B cell (primary cell): ENCODE data around the gene COX6B1. TPM values are rescaled to one million over a fixed set of nuclear protein-coding genes. Genes with fewer than 3 reads are reported as not detected.

ENCODE experiments used
- ATAC-seq: fragments of 200-7000 bp; cut with Tn5 transposase; one replicate; pipeline ENCODE4 v1.10.0; 2021; ENCODE audit warnings: low read depth, mild to moderate bottlenecking, moderate number of reproducible peaks, moderate library complexity
- CTCF ChIA-PET: fragments of 350-600 bp; sonication (Branson Sonifier 250); formaldehyde crosslinking; loops from one replicate; lab custom pipeline; 2021; ENCODE audit warnings: antibody characterized with exemption, inconsistent platforms; lab: Charles Lee
- POLR2A ChIA-PET: fragments of 350-600 bp; sonication (Branson Sonifier 250); formaldehyde crosslinking; loops from one replicate; lab custom pipeline; 2021; ENCODE audit warnings: antibody characterized with exemption; lab: Charles Lee
- DNase-seq: peaks from one replicate; pipeline ENCODE4 v3.0.0; 2013
- H2AFZ ChIP-seq: 2 replicates; pipeline ENCODE4 v1.6.1; 2012; ENCODE audit warnings: mild to moderate bottlenecking, low read depth, low read length; ENCODE audit not compliant: insufficient read depth, poor library complexity, severe bottlenecking
- H3K27ac ChIP-seq, 2 donors: 1 replicate in 1 of 2; 2 replicates in 1 of 2; pipeline ENCODE4 v1.5.1; 2012 to 2013; ENCODE audit warnings: low read length in 2 of 2, mild to moderate bottlenecking in 2 of 2, moderate library complexity in 1 of 2
- H3K27me3 ChIP-seq, 4 experiments: fragments of 200-600 bp in 1 of 4; sonication (generic) in 1 of 4; replicated peaks in 1 of 4; 1 replicate in 2 of 4; 2 replicates in 2 of 4; pipeline versions ENCODE4 v1.6.1 to v1.7.0; 2013 to 2016; ENCODE audit warnings: low read length in 3 of 4, mild to moderate bottlenecking in 2 of 4, mixed read lengths in 1 of 4, moderate library complexity in 1 of 4; ENCODE audit not compliant: insufficient read depth in 4 of 4, control insufficient read depth in 3 of 4; ENCODE audit errors: control extremely low read depth in 1 of 4
- H3K36me3 ChIP-seq, 2 experiments: replicated peaks in 1 of 2; 1 replicate in 1 of 2; 2 replicates in 1 of 2; pipeline versions ENCODE4 v1.6.1 to v1.7.1; 2013; ENCODE audit warnings: low read length in 1 of 2; ENCODE audit not compliant: insufficient read depth in 2 of 2, control insufficient read depth in 1 of 2; ENCODE audit errors: control extremely low read depth in 1 of 2, extremely low read depth in 1 of 2
- H3K4me1 ChIP-seq, 2 donors: fragments of 200-600 bp in 1 of 2; sonication (generic) in 1 of 2; 1 replicate in 1 of 2; 2 replicates in 1 of 2; pipeline versions ENCODE4 v1.5.1 to v1.6.1; 2013 to 2017; ENCODE audit warnings: low read length in 2 of 2; ENCODE audit not compliant: control insufficient read depth in 2 of 2, insufficient read depth in 2 of 2
- H3K4me2 ChIP-seq: replicated peaks from 2 replicates; pipeline ENCODE3; 2012; ENCODE audit warnings: mild to moderate bottlenecking, low read depth, low read length; ENCODE audit not compliant: poor library complexity, severe bottlenecking
- H3K4me3 ChIP-seq, 5 experiments: fragments of 200-600 bp in 1 of 5; sonication (generic) in 1 of 5; 1 replicate in 3 of 5; 2 replicates in 2 of 5; pipeline versions ENCODE4 v1.5.1 to v1.7.0; 2011 to 2016; ENCODE audit warnings: low read length in 4 of 5, mild to moderate bottlenecking in 4 of 5, low read depth in 2 of 5, control low read depth in 1 of 5, moderate library complexity in 1 of 5; ENCODE audit not compliant: insufficient read depth in 1 of 5; ENCODE audit errors: control extremely low read depth in 1 of 5, extremely low read depth in 1 of 5
- H3K79me2 ChIP-seq: fragments of 200-600 bp; sonication (generic); one replicate; pipeline ENCODE4 v1.6.0; 2016; ENCODE audit warnings: low read length; ENCODE audit not compliant: control insufficient read depth, insufficient read depth
- H3K9ac ChIP-seq: fragments of 200-600 bp; sonication (generic); 2 replicates; pipeline ENCODE4 v1.6.1; 2017; ENCODE audit warnings: mild to moderate bottlenecking, low read length, moderate library complexity
- H3K9me3 ChIP-seq, 3 donors: one replicate each; pipeline versions ENCODE4 v1.6.1 to v1.7.1; 2013; ENCODE audit warnings: low read length in 2 of 3; ENCODE audit not compliant: control insufficient read depth in 2 of 3, insufficient read depth in 1 of 3; ENCODE audit errors: control extremely low read depth in 1 of 3
- H4K20me1 ChIP-seq: 2 replicates; pipeline ENCODE4 v1.6.0; 2012; ENCODE audit warnings: mild to moderate bottlenecking, low read length; ENCODE audit not compliant: insufficient read depth, control insufficient read depth, poor library complexity, severe bottlenecking
- H3K27ac Mint-ChIP-seq: one replicate; pipeline ENCODE4 v1.8.0; 2021; ENCODE audit warnings: mixed read lengths
- H3K27me3 Mint-ChIP-seq: one replicate; pipeline ENCODE4 v1.8.0; 2021; ENCODE audit warnings: mixed read lengths
- H3K4me1 Mint-ChIP-seq: one replicate; pipeline ENCODE4 v1.8.0; 2021; ENCODE audit warnings: mixed read lengths
- H3K4me3 Mint-ChIP-seq: one replicate; pipeline ENCODE4 v1.8.0; 2021; ENCODE audit warnings: mixed read lengths
- H3K9me3 Mint-ChIP-seq: one replicate; pipeline ENCODE4 v1.8.0; 2022; ENCODE audit warnings: mixed read lengths; ENCODE audit not compliant: insufficient read depth
- CTCF ChIP-seq: fragments of 200-600 bp; IDR thresholded peaks from one replicate; pipeline ENCODE4 v1.8.0; 2022; ENCODE audit warnings: antibody characterized with exemption, mild to moderate bottlenecking
- EZH2 ChIP-seq: IDR thresholded peaks from 2 replicates; pipeline ENCODE4 v1.6.1; 2012; ENCODE audit warnings: borderline replicate concordance, low read depth, mild to moderate bottlenecking, moderate library complexity, low read length; ENCODE audit not compliant: insufficient read depth, poor library complexity, severe bottlenecking
- WGBS: methylation state at CpG from one replicate; pipeline ENCODE4 v1.1.5; 2013; ENCODE audit warnings: missing lambda C conversion rate; ENCODE audit not compliant: insufficient coverage; 5-methylcytosine and 5-hydroxymethylcytosine counted together
- intact Hi-C: fragments of 100-400 bp; cut with micrococcal nuclease; formaldehyde crosslinking; loops from one replicate; pipeline ENCODE4 v1.10.0; 2022
- polyA plus RNA-seq: library from polyadenylated mRNA; depleted of rRNA; stranded (reverse); fragments of >200 nt; gene quantifications from 2 replicates; pipeline ENCODE4 v1.2.3, GENCODE V29; 2012
- total RNA-seq, 2 donors: library from RNA; stranded (reverse); fragments of 120-200 nt in 1 of 2; gene quantifications; 1 replicate in 1 of 2; 2 replicates in 1 of 2; pipeline versions ENCODE4 v1.2.3 to v1.2.4, GENCODE V29; 2013 to 2022

Gene COX6B1
- total and polyA plus RNA-seq, 2 donors (not counting 1 experiment from before 2014, with no cell fraction given) = 215 to 387 TPM

GRCh38 chr19:35609851-35610353, 38.2 kb upstream of the COX6B1 start:
- 19% methylated on average over 5 of the region's 6 CpGs for WGBS
- Histone ChIP-seq H3K4me3 (peak overlapping the region in 3 of 5 experiments; percentile 14 to 21 (median 15)), H4K20me1 (no peaks in the 10 kb centered on the region), H3K79me2 (peaks cover 11% of the 10 kb centered on the region), H3K9ac (peak overlapping the region; percentile 12), H3K27me3 (no peaks in the 10 kb centered on the region), H3K4me2 (peak overlapping the region; percentile 66), H3K4me1 (peaks cover 38 to 53% of the 10 kb centered on the region in 2 donors), H3K9me3 (peaks cover 0 to 13% (median 8%) of the 10 kb centered on the region in 3 donors), H2AFZ (peak overlapping the region; percentile 64), H3K27ac (peak overlapping the region; percentile 99), H3K36me3 (peaks cover 0 to 2% of the 10 kb centered on the region in 2 experiments)
- H3K27me3 Mint-ChIP-seq = no peaks in the 10 kb centered on the region
- ATAC-seq (peak; percentile 51), DNase-seq (peak; percentile 89)
- peaks cover 44% of the 10 kb centered on the region for H3K4me1 Mint-ChIP-seq
- H3K4me3 Mint-ChIP-seq = peak overlapping the region; percentile 60
- ChIA-PET POLR2A (interaction anchor here (0.8 to 1.2 kb wide), 2 partner anchors 20 to 136 kb away, joined by 4 to 5 read pairs; partner anchors contain the start of genes PSENEN and U2AF1L4), CTCF (interaction anchor here (0.6 to 2.6 kb wide), 3 partner anchors 60 to 290 kb away, joined by 3 to 9 read pairs (median 5); no protein-coding TSS in a partner anchor)
- H3K9me3 Mint-ChIP-seq = no peaks in the 10 kb centered on the region
- TF ChIP-seq EZH2 (no peak), CTCF (no peak)
- peak overlapping the region; percentile 97 for H3K27ac Mint-ChIP-seq
- intact Hi-C loops = no loop called here

- peak overlapping the region; percentile 83 for H3K9ac ChIP-seq
- no peaks in the 10 kb centered on the region for H3K27me3 Mint-ChIP-seq
- H3K4me1 Mint-ChIP-seq = peaks cover 44% of the 10 kb centered on the region
- no peak overlapping the region for H2AFZ ChIP-seq
- peak overlapping the region in 4 of 5 experiments; percentile 62 to 87 (median 79) for H3K4me3 ChIP-seq
- peaks cover 0 to 13% of the 10 kb centered on the region in 2 experiments for H3K36me3 ChIP-seq
- CTCF ChIA-PET = interaction anchor here (1.0 kb wide), 1 partner anchor 28 kb away, joined by 3 read pairs; no protein-coding TSS in a partner anchor
- peak overlapping the region; percentile 98 for H3K27ac Mint-ChIP-seq
- no peak for ATAC-seq
- no peaks in the 10 kb centered on the region for H4K20me1 ChIP-seq
- H3K27me3 ChIP-seq = no peaks in the 10 kb centered on the region
- peak overlapping the region; percentile 93 for H3K4me2 ChIP-seq
- no peaks in the 10 kb centered on the region for H3K9me3 Mint-ChIP-seq
- no peak for DNase-seq
- peak overlapping the region; percentile 76 to 77 for H3K27ac ChIP-seq
- 0% methylated on average over 3 of the region's 9 CpGs for WGBS
- TF ChIP-seq CTCF = no peak
- TF ChIP-seq EZH2 = no peak
- POLR2A ChIA-PET = interaction anchor here (1.3 kb wide), 2 partner anchors 32 to 36 kb away, joined by 3 to 5 read pairs; partner anchors contain the start of gene COX6B1
- H3K4me1 ChIP-seq = peaks cover 38 to 53% of the 10 kb centered on the region in 2 donors
- peaks cover 11% of the 10 kb centered on the region for H3K79me2 ChIP-seq
- H3K9me3 ChIP-seq = peaks cover 0 to 13% (median 8%) of the 10 kb centered on the region in 3 donors
- intact Hi-C loops = loop anchor here (1.0 kb wide), 7 partner anchors 16 to 442 kb away; partner anchors contain the start of genes COX6B1, THAP8, TMEM147 and WDR62
- H3K4me3 Mint-ChIP-seq = peak overlapping the region; percentile 92
Measured at GRCh38 chr19:35612224-35612558, 35.9 kb upstream of the COX6B1 start.
